Panc1 (cell line): ENCODE data around the gene DLG4. TPM values are rescaled to one million over a fixed set of nuclear protein-coding genes. Genes with fewer than 3 reads are reported as not detected.

Experiments used
- ATAC-seq: fragments of 200-7000 bp; cut with Tn5 transposase; 2 replicates; pipeline ENCODE4 v1.9.1; 2020; ENCODE audit warnings: mild to moderate bottlenecking, moderate library complexity
- BruUV-seq: library from RNA; stranded (reverse); fragments of 400-500 nt; replicated peaks from 2 replicates; lab custom pipeline; 2021; lab: Mats Ljungman, UMichigan
- CTCF ChIA-PET: fragments of 300-600 bp; sonication (Branson Sonifier 250); formaldehyde crosslinking; loops from one replicate; lab custom pipeline; 2022; ENCODE audit warnings: antibody characterized with exemption; lab: Charles Lee
- POLR2A ChIA-PET: fragments of 300-600 bp; sonication (Branson Sonifier 250); formaldehyde crosslinking; loops from one replicate; lab custom pipeline; 2022; ENCODE audit warnings: antibody characterized with exemption; lab: Charles Lee
- DNase-seq: peaks from one replicate; pipeline ENCODE4 v3.0.0-alpha.2; 2010; ENCODE audit warnings: low read depth, low spot score
- H3K27ac ChIP-seq: 2 replicates; pipeline ENCODE4 v1.5.1; 2011; ENCODE audit warnings: mild to moderate bottlenecking, low read length, inconsistent platforms
- H3K27me3 ChIP-seq: fragments of 200-500 bp; sonication (Bioruptor generic); 2 replicates; pipeline ENCODE4 v1.6.0; 2014; ENCODE audit warnings: low read length, inconsistent platforms; ENCODE audit not compliant: control insufficient read depth, insufficient read depth
- H3K36me3 ChIP-seq: fragments of 200-500 bp; sonication (Bioruptor generic); 2 replicates; pipeline ENCODE4 v1.5.1; 2014; ENCODE audit warnings: inconsistent platforms, mild to moderate bottlenecking, low read length, moderate library complexity; ENCODE audit not compliant: control insufficient read depth, insufficient read depth
- H3K4me1 ChIP-seq: 2 replicates; pipeline ENCODE4 v1.5.1; 2011; ENCODE audit warnings: inconsistent platforms, mild to moderate bottlenecking, low read length, moderate library complexity; ENCODE audit not compliant: control insufficient read depth, insufficient read depth
- H3K4me3 ChIP-seq, 2 experiments: 2 replicates each; pipeline ENCODE4 v1.5.1; 2011 to 2012; ENCODE audit warnings: low read depth in 2 of 2, low read length in 2 of 2, mild to moderate bottlenecking in 2 of 2, inconsistent platforms in 1 of 2, moderate library complexity in 1 of 2
- H3K9me3 ChIP-seq: fragments of 200-500 bp; sonication (Bioruptor generic); 2 replicates; pipeline ENCODE4 v1.5.1; 2014; ENCODE audit warnings: low read depth, mild to moderate bottlenecking, inconsistent platforms, low read length, moderate library complexity; ENCODE audit not compliant: control insufficient read depth, insufficient read depth
- CTCF ChIP-seq: fragments of 450-650 bp; IDR thresholded peaks from 2 replicates; pipeline ENCODE4 v1.5.1; 2017; ENCODE audit warnings: mild to moderate bottlenecking
- POLR2AphosphoS5 ChIP-seq: IDR thresholded peaks from 2 replicates; pipeline ENCODE4 v1.6.1; 2012; ENCODE audit warnings: mild to moderate bottlenecking, low read depth, low read length, moderate library complexity
- REST ChIP-seq, 2 experiments: IDR thresholded peaks; 2 replicates each; pipeline ENCODE4 v1.6.1; 2011 to 2012; ENCODE audit warnings: low read depth in 2 of 2, control low read depth in 1 of 2, low read length in 1 of 2, mild to moderate bottlenecking in 1 of 2, moderate library complexity in 1 of 2; ENCODE audit not compliant: insufficient read depth in 1 of 2
- SIN3A ChIP-seq: IDR thresholded peaks from 2 replicates; pipeline ENCODE4 v1.6.1; 2012; ENCODE audit warnings: low read depth, mild to moderate bottlenecking, low read length, moderate library complexity, borderline replicate concordance; ENCODE audit not compliant: insufficient read depth
- TCF7L2 ChIP-seq: IDR thresholded peaks from 2 replicates; pipeline ENCODE4 v1.6.1; 2011; ENCODE audit warnings: mild to moderate bottlenecking, low read depth, low read length, inconsistent platforms
- in situ Hi-C: cut with HindIII; loops from 2 replicates; pipeline ENCODE4 v1.10.0; 2016; ENCODE audit warnings: low sequenced_read_pairs, low pct_unique_long_range_greater_than_20kb
- intact Hi-C: fragments of 100-400 bp; cut with micrococcal nuclease; formaldehyde crosslinking; loops from one replicate; pipeline ENCODE4 v1.10.0; 2022; ENCODE audit not compliant: unreplicated experiment
- total RNA-seq: library from RNA; stranded (reverse); gene quantifications from one replicate; pipeline ENCODE4 v1.2.1, GENCODE V29; 2021; ENCODE audit not compliant: unreplicated experiment

The DLG4 gene
- total RNA-seq, 1 experiment from 2014 or later, result 32.4 TPM

- BruUV-seq, result no TSS peak
- H3K27ac ChIP-seq, result peak overlapping the region; percentile 88
- peak overlapping the region; percentile 79 to 83 for H3K4me3 ChIP-seq
Measured at GRCh38 chr17:7236808-7237207, 17.2 kb upstream of the DLG4 start.

More at GRCh38 chr17:7236808-7237207, 17.2 kb upstream of the DLG4 start:
- Histone ChIP-seq H3K9me3 (no peaks in the 10 kb centered on the region), H3K4me1 (peaks cover 46% of the 10 kb centered on the region), H3K36me3 (peaks cover 7% of the 10 kb centered on the region), H3K27me3 (no peaks in the 10 kb centered on the region)
- CTCF ChIA-PET, result interaction anchor here (1.3 kb wide), 1 partner anchor 16 kb away, joined by 3 read pairs; no protein-coding TSS in a partner anchor
- intact Hi-C loops, result no loop called here
- no peak for DNase-seq
- TF ChIP-seq SIN3A, result no peak
- no peak for TF ChIP-seq REST (IDR thresholded peaks at IDR 0.05; ENCODE audit: insufficient read depth in 1 of 2, low read depth in 2 of 2, low read length in 1 of 2)
- no peak for TF ChIP-seq POLR2AphosphoS5
- no peak for TF ChIP-seq CTCF
- TF ChIP-seq TCF7L2, result no peak
- in situ Hi-C loops, result no loop called here
- ATAC-seq, result no peak
- POLR2A ChIA-PET, result no interaction called here
